GM19351 (cell line): ENCODE measurements around the gene RNF31.

Experiments used
- ATAC-seq: cut with Tn5 transposase; IDR thresholded peaks from one replicate; pipeline ENCODE4 v1.9.1; 2021; ENCODE audit warnings: mild to moderate bottlenecking, moderate library complexity; ENCODE audit not compliant: unreplicated experiment

The RNF31 gene

DNA sequence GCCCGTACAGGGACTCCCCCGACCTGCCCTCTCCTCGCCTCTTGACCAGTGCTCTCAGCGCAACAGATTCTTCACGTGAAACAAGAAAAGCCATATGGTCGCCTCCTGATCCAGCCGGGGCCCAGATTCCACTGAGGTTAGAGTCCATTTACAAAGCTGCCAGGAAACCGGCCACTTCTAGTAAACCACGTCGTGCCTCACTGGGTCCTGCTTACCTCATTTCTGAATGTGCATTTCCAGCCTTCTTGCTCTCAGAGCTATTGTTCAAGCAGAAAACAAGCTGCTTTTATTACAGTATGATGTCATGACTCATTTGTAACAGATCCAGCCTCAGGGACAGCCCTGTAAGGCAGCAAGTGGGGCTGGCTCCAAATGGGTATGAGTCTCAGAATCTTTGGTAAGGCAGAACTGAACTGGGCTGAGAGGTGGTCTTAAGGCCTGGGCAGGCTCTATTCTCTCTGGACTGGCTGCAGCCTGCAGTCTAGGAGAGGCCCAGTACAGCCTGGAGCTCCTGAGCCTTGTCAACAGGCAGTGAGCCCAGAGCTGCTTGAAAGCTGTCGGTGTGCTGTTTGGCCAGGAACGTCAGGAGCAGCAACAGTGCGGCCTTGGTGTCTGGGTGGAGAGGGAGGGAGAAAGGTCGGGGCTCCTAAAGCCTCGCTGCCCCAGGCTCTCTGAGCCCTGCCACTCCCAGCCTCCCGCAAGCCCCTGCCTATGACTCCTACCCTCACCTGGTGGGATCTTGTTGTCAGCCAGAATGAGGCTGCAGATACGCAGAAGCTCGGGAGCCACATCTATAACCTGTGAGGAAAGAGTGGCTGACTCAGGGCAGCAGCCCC is 32.9 kb downstream of the RNF31 start:
- ATAC-seq: no peak

DNA sequence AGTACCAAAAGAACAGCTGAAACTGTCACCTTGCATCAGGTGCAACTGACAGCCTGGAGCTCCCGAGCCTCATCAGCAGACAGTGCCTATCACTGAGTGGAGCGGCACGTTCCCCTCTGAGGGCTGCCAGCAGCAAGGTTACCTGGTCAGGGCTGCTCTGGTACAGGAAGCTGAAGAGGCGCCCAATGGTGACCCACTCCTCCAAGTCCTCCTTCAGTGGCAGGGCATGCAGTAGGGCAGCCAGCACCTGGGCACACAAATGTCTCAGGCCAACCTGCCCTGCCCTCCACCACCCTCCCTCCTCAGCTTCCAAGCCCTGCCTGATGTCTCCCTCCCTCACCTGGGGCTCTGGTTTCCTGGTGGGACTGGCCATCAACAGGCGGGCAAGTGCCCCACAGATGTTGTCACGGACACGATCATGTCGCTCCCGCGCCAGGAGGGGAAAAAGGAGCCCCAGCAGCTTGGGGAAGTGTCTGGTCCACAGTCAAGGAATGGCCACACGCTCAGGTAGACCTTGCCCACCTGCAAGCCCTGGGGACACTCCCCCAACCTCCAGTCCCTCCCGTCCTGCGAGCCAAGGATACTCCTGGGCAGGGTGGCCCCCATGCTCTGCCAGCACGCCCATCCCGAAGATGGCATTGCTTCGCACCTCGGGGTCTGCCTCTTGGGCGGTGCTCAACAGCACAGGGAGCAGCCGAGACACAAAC is 34.2 kb downstream of the RNF31 start:
- no peak for ATAC-seq

DNA sequence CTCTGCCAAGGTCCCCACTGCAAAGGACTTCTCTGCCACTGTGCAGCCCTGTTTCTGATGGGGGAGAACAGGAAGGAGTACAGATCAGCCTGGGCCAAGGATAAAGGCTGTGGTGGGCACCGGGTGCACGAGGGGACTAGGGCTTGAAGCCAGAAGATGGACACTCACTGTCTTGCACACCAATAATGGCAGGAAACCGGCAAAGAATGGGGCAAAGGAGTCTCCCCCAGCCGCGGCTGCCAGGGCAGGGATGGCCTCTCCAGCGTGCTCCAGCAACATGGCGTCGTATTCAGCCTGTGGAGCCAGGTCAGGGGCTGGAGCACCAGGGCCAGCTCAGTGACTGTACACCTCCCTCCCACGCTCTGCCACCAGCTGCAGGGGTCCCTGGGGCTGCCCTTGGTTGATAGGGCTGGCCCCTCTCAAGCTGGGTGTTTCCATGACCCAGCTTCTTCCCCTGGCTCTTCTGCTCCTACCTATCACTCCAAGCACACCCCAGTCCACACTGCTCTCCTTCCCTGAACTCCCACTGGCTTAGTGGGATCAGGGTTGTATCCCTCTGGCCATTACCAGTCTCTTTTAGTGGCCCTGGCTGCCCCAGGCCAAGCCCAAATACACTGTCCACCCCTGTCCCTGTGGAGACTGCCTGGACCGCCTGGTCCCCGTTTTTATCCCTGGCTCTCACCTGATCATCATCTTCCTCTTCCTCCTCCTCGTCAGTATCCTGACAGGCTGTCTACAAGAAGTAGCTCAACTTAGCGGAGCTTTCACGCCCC is 35.0 kb downstream of the RNF31 start:
- ATAC-seq: no peak

DNA sequence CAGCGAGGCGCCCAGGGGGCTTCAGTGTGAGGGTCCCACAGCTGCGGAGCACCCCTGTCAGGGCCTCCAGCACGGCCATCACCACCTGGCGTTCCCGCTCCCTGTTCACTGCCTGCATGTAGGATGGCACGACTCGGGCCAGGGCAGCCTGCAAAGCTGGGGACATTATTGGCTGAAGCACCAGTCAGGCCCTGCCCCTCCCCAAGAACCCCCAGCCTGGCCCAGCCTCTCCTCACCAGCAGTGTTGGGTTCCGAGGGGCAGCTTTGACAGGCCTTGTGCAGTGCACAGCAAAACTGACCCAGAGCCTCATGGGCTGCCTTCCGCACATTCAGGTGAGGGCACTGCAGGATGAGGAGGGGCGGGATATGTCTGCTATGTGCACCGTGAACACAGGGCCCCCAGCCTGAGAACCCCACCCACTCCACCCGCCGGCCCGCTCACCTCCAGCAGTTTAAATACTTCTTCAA is 35.8 kb downstream of the RNF31 start:
- no peak for ATAC-seq

DNA sequence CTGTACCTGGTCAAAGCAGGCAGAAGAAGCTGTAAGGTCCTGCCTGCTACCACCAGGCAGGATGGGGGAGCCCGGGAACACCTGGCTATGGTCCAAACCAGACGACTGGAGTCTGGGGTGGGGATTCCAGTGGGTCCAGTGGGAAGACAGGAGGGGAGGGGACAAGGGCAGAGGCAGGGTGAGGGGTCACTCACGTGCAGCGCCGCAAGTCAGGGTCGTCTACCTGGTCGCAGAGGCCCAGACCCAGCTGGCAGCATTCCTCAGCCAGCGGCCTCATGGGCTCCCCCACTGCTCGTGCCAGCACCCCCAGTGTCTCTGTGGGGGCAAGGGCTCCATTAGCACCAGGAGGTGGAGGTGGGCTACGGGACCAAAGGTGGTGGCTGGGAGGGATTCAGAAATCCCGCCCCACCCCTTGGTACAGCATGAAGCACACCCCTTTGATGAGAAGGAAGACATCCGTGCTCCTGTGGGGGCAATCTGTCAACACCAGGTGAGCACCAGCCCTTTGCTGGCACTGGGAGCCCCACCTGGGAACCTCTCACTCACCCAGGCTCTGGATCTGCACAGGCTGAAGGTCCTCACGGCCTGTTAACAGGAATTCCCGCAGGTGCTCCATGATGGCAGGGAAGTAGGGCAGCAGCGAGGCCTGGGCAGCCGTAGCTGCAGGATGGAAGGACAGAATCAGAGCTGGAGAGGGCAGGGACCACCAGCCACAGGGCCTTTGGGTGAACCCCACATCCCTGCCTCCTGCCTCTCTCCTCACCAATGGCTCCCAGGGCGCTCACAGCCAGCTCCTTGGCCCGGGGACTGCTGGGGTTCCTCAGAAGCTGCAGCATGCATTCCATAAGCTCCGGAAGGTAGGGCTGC is 37.0 kb downstream of the RNF31 start:
- ATAC-seq: no peak

DNA sequence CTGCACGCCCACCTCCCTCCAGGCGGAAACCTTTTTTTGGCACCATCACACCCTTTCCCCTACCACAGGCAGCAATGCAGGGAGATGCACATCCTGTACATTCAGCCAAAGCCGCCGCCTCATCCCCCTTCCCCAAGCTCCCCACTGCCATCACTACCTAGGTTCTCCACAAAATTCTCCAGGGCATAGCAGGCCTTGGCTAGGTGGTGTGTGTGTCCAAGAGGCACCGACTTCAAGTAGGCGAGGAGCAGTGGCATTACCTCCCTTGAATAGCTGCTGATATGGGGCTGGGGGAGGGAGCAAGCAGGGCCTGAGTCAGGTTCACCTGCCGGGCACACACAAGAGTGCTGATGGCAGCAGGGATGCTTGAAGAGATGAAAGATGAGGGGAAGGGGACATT is 37.7 kb downstream of the RNF31 start:
- ATAC-seq: no peak

DNA sequence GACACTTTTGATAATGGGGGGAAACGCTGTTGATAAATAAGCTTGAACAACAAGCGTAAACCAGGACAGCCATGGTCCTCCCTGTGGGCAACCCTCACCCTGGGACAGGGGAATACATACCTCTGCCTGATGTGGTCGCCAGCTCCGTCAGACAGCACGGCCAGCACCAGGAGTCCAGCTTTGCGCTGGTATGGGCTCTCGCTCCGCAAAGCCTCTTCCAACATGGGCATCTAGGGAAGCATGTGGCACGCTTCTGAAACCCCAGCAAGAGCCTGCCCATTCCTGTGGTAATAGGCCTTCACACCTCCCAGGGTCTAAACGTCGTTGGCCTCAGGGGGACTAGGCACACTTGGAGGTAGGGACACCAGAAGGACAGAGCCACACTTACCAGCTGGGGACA is 38.4 kb downstream of the RNF31 start:
- no peak for ATAC-seq

DNA sequence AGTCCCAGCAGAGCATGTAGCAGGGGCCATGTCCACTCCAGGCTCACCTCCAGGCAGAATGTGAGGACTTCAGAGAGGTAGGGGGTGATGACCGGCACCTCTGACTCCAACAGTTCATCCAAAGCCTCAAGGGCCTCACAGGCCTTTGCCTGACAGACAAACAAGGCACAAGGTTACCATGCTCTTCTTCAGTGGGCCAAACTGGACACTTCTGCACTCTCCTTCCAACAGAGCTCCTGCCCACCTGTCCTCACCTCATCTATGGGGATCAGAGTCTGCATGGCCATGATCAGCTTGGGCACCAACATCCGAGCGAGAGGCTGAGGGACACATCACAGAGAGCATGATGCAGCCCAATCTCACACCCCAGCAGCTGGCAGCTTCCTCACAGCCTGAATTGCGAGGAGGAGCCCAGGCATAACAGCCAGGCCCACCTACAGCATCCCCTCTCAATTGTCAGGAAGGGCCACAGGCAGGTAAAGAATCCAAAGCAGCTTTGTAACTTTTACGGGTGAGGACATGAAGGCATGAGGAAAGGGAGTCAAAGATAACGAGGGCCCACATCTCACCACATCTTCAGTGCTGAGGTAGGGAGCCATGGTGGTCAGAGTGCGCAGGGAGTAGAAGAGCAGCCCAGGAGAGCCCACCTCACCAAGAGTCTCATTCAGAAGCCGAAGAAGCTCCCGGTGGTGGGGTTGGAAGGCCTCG is 39.7 kb downstream of the RNF31 start:
- ATAC-seq: no peak

DNA sequence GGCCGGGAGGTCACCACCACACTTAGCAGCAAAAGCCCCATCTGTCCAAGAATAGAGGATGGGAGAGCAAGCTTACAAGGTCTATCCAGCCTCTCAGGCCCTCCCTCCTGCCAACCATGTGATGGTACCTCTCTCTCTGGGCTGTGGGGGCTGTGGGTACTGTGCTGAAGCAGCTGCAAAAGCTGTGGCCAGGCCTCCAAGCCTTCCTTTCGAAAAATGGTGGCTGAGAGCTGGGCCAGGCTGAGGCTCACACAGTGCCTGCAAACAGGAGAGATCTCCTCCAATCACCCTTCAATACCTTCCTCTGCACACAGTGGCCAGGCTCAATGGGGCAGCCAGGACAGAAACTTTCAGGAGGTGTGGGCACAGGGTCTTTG is 40.2 kb downstream of the RNF31 start:
- ATAC-seq: no peak

DNA sequence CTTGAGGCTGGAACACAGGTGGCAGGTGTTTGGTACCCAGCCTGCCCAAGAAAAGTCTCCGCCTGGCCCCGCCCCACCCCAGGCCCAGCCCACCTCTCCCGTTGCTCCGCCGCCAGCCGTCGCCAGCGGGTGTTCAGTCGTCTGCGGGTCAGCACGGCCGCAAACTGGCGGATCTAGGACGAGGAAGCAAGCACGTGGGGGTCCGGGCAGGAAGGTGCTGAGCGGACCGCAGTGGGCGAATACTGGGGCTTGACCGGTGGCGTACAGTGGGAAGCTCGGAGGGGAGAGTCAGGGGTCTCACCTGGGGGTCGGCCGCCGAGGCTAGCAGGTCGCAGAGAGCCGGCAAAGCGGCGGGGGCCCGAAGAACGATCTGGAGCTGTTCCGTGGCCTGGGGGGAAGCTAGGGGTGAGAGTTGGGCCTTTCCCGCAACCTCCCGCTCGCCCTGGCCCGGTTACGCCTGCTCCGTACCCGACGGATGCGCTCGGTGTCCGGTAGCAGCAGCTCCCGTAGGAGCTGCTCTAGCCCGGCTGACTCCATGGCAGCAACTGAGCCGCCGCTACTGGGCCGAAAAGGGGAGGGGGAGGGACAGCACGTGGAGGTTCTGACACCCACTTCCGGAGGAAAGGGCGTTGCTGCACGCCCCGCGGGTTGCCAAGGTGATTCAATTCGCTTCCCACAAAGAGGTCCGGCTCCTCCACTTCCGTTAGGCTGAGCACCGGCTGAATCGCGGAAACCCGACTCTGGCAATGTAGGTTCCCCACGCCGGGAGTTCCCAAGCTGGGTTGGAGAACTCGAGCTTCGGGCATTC is 41.2 kb downstream of the RNF31 start, which contains the start of gene IPO4:
IPO4 (minus strand) TSS at position 566 of the 808 bp plus-strand sequence; CDS start at position 537, 29 bp downstream.
- peak; percentile 95 for ATAC-seq

DNA sequence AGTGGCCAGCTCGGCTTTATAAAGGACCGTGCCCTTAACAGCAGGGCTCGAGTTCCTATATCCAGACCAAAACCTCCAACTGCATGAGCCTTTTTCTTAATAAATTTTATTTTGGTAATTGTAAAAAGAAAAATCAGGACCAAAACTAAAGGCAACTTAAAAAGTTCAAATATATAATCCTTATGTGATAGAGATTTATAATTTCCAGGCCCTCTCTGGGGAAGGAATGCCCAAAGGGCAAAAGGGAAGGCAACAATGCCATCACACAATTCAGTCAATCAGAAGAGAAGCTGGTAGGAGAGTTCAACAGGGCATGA is 41.7 kb downstream of the RNF31 start:
- no peak for ATAC-seq

DNA sequence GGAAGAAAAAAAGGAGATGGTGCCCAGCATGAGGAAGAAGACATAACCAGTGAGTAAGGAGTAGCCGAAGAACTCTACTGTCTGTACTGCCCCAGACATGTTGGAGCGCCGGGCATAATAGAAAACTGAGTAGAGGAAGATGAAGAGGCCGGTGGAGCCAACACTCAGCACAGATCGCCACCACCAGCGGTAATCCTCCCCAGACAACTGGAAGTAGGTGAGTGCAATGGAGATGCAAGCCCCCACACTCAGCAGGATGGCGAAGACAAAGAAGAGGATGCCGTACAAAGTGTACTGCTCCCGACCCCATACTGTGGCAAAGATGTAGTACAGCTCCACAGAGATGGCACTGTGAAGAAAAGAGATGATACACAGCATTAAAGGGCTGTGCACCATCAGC is 42.2 kb downstream of the RNF31 start:
- ATAC-seq: no peak

DNA sequence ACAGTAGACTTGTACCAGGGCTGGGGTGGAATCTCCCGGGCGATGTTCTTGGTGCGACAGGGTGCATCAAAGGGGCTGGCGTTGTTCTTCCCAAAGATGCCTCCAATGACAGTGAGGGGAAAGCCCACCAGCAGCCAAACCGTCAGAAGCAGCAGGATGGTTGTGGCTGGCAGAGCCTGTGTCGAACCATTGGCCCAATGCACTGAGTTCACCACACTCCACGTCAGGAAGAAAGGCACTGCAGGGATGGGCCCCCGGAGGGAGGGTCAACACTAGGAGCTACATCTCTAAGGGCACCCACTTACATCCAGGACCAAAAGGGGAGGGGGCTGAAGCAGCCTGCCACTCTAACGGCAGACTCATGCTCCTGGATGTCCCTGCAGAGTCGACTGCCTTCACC is 43.1 kb downstream of the RNF31 start:
- no peak for ATAC-seq

DNA sequence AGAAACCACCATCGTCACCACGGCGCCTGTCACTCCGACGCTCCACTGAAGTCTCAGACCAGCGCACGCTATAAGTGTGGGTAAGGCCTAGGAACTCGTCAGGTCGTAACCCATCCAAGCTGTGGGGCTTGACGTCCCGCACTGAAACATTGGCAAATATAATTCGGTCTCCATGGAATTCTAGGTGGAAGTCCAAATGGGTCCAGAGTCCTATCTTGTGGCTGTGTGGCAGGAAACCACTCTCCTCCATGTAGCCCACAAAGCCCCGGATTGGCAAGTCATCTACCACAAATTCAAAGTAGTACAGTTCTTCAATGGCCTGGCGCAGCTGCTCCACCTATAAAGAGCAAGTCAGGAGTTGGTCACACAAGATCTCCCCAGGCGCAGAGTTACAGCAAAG is 45.6 kb downstream of the RNF31 start:
- ATAC-seq: no peak

DNA sequence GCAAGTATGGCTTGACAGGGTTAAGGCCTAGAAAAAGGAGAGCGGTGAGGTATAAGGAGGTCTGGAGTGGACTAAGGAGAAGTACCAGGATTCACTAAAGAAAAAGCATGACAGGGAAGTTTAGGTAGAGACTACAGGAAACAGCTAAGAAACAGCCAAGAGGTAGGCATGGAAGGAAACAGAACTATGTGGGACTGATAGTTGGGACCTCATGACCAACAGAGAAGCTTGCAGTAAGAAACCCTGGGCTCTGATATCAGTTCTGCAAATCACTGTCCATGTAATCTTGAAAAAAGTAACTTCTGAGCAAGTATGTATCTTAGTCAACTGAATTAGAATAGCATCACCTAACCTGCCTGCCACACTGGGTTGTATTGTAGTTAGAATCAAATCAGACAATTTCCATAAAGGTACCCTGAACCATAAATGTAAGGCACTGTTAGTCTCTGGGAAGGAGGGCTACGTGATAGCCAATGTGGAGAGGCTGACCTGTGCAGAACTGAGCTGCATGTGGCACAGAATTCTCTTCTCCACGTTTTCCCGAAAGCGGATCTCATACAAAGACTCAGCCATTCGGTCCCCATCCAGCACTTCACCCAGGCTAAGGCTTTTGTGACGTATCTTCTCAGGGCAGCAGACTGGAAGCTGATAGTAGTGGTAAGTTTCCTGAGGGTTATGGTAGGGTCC is 47.0 kb downstream of the RNF31 start:
- no peak for ATAC-seq

DNA sequence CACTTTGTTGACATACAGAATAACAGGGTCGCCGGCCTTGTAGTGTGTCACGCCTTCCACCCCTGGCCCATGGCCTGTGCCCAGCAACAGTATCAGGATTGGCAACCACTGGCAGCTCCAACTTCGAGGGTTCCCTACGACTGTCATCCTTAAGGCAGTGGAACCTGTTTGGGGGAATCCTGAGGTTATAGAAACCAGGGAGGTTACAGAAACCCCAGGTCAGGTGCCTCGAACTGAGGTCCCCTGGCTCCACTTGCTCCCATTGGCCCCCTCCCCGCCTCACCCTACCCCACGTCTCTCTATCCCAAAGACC is 47.5 kb downstream of the RNF31 start:
- no peak for ATAC-seq

DNA sequence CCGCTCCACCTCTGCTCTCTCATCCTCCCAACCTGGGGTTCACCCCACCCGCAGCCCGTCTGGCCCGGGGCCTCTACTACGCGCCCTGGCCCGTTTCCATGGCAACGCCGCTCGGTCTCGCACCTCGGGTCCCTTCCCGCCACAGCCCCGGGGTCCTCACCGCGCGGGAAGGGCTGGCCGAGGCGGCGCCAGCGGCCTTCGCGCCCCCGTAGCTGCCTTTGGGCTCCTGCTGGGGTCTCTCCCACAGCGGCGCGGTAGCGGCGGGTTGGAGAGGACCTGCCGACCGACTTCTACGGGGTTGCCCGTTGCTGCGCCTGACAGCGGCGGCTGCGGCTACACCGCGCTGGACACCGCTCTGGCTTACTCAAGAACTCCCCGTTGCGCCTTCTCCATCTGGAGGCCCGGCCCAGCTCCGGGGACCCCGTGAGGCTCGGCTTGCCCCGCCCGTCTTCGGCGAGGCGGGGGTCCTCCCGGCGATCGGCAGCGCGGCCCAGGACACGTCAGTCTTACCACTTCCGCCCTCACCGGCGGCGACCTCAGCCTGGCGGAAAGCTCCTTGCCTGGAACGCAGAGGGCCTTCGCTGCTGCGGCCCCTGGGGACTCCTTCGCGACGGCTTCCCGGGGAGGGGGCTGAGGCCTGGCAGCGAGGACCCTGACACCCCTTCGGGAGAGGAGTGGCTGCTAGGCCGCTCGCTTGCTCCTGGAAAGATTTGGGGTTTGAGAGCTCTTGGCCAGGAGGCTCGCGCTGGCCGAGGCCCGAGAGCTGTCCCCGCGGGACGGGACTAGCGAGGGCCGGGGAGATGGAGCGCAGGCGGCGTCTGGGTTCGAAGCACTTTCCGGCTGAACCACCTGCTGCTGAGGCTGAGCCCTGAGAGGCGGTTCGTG is 48.1 kb downstream of the RNF31 start, which contains the start of gene TM9SF1:
TM9SF1 (minus strand) TSS at position 256 of the 885 bp plus-strand sequence. CDS start 422 bp downstream, outside the sequence.
- peak; percentile 84 for ATAC-seq
